DOHH2 (cell line): ENCODE measurements around the gene TSPAN32.

Experiments
- H3F3A ChIP-seq: fragments of 200-600 bp; sonication (generic), shearing (Covaris generic); 2 replicates; pipeline ENCODE4 v1.6.0; 2016; ENCODE audit warnings: antibody characterized with exemption, mild to moderate bottlenecking; ENCODE audit not compliant: control insufficient read depth, insufficient read depth
- H3K27ac ChIP-seq: fragments of 200-600 bp; sonication (generic); 2 replicates; pipeline ENCODE4 v1.5.1; 2014; ENCODE audit warnings: low read depth, mild to moderate bottlenecking, low read length, moderate library complexity
- H3K27me3 ChIP-seq: fragments of 200-600 bp; sonication (generic); 2 replicates; pipeline ENCODE4 v1.6.1; 2014; ENCODE audit warnings: mild to moderate bottlenecking, low read length, mixed read lengths; ENCODE audit not compliant: control insufficient read depth
- H3K36me3 ChIP-seq: fragments of 200-600 bp; sonication (generic); 2 replicates; pipeline ENCODE4 v1.6.1; 2014; ENCODE audit warnings: mild to moderate bottlenecking, low read length, moderate library complexity, mixed read lengths; ENCODE audit not compliant: control insufficient read depth
- H3K4me1 ChIP-seq: fragments of 200-600 bp; sonication (generic); 2 replicates; pipeline ENCODE4 v1.6.1; 2014; ENCODE audit warnings: mild to moderate bottlenecking, low read length, mixed read lengths; ENCODE audit not compliant: control insufficient read depth
- H3K4me2 ChIP-seq: fragments of 200-600 bp; sonication (generic); 2 replicates; pipeline ENCODE4 v1.6.0; 2014; ENCODE audit warnings: mild to moderate bottlenecking, low read length, moderate library complexity
- H3K4me3 ChIP-seq: fragments of 200-600 bp; sonication (generic); 2 replicates; pipeline ENCODE4 v1.5.1; 2014; ENCODE audit warnings: mild to moderate bottlenecking, low read length, mixed read lengths
- H3K79me2 ChIP-seq: fragments of 200-600 bp; sonication (generic); 2 replicates; pipeline ENCODE4 v1.6.1; 2014; ENCODE audit warnings: mild to moderate bottlenecking, low read length, mixed read lengths; ENCODE audit not compliant: control insufficient read depth
- H3K9me2 ChIP-seq: fragments of 200-600 bp; sonication (generic); replicated peaks from 2 replicates; pipeline ENCODE4 v1.6.1; 2014; ENCODE audit warnings: mild to moderate bottlenecking, low read length, mixed read lengths; ENCODE audit not compliant: control insufficient read depth
- H3K9me3 ChIP-seq: fragments of 200-600 bp; sonication (generic); 2 replicates; pipeline ENCODE4 v1.6.1; 2014; ENCODE audit warnings: antibody characterized with exemption, low read length, mixed read lengths; ENCODE audit not compliant: control insufficient read depth, insufficient read depth
- H4K20me1 ChIP-seq: fragments of 200-600 bp; sonication (generic); 2 replicates; pipeline ENCODE4 v1.6.0; 2014; ENCODE audit warnings: low read depth, mild to moderate bottlenecking, antibody characterized with exemption, low read length, moderate library complexity; ENCODE audit not compliant: control insufficient read depth, insufficient read depth
- EZH2phosphoT487 ChIP-seq: fragments of 200-600 bp; sonication (generic); IDR thresholded peaks from 2 replicates; pipeline ENCODE4 v1.6.1; 2017; ENCODE audit warnings: borderline replicate concordance, mild to moderate bottlenecking, antibody characterized with exemption, low read length, moderate library complexity, mixed read lengths
- TF ChIP-seq, protein P1 (sequence below): fragments of 200-600 bp; sonication (generic); IDR thresholded peaks from one replicate; pipeline ENCODE4 v1.5.1; 2014; ENCODE audit warnings: antibody characterized with exemption, mild to moderate bottlenecking, low read depth, low read length; ENCODE audit not compliant: poor library complexity, severe bottlenecking

The TSPAN32 gene

GRCh38 chr11:2305788-2306451, 4.1 kb downstream of the TSPAN32 start:
- Histone ChIP-seq H3K4me3 (peak overlapping the region; percentile 19), H3K9me3 (no peaks in the 10 kb centered on the region), H3K4me1 (peaks cover 46% of the 10 kb centered on the region), H3K9me2 (no peaks in the 10 kb centered on the region), H4K20me1 (no peaks in the 10 kb centered on the region), H3F3A (peaks cover 6% of the 10 kb centered on the region), H3K4me2 (peak overlapping the region; percentile 65), H3K27me3 (no peaks in the 10 kb centered on the region), H3K79me2 (no peaks in the 10 kb centered on the region), H3K27ac (peak overlapping the region; percentile 86), H3K36me3 (no peaks in the 10 kb centered on the region)
- TF ChIP-seq, protein P1, sequence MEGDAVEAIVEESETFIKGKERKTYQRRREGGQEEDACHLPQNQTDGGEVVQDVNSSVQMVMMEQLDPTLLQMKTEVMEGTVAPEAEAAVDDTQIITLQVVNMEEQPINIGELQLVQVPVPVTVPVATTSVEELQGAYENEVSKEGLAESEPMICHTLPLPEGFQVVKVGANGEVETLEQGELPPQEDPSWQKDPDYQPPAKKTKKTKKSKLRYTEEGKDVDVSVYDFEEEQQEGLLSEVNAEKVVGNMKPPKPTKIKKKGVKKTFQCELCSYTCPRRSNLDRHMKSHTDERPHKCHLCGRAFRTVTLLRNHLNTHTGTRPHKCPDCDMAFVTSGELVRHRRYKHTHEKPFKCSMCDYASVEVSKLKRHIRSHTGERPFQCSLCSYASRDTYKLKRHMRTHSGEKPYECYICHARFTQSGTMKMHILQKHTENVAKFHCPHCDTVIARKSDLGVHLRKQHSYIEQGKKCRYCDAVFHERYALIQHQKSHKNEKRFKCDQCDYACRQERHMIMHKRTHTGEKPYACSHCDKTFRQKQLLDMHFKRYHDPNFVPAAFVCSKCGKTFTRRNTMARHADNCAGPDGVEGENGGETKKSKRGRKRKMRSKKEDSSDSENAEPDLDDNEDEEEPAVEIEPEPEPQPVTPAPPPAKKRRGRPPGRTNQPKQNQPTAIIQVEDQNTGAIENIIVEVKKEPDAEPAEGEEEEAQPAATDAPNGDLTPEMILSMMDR: no peak
- TF ChIP-seq EZH2phosphoT487: no peak

DNA sequence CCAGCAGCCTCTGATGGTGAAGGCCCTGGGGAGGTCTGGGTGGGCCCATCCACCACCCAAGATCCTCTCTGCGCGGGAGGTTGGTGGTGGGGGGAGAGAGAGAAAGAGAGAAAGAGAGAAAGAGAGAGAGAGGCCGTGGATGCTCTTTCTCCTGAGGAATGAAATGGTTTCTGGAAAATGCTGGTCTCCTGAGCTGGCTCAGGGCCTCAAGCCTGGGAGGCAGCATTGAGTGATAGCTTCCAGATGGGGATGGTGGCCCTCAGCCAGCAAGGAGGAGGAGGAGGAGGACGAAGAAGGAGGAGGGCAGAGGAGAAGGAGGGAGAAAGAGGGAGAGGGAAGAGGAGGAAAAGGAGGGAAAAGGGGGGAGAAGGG, 4.6 kb downstream of the TSPAN32 start:
- Histone ChIP-seq H3K79me2 (no peaks in the 10 kb centered on the region), H3K4me2 (peak overlapping the region; percentile 65), H3F3A (peaks cover 6% of the 10 kb centered on the region), H3K4me1 (peaks cover 41% of the 10 kb centered on the region), H3K4me3 (peak overlapping the region; percentile 19), H3K9me2 (no peaks in the 10 kb centered on the region), H3K27ac (peak overlapping the region; percentile 86), H4K20me1 (no peaks in the 10 kb centered on the region), H3K9me3 (no peaks in the 10 kb centered on the region), H3K27me3 (no peaks in the 10 kb centered on the region), H3K36me3 (no peaks in the 10 kb centered on the region)
- TF ChIP-seq, protein P1: no peak
- no peak for TF ChIP-seq EZH2phosphoT487

- no peaks in the 10 kb centered on the region for H3K36me3 ChIP-seq
- H3K27me3 ChIP-seq: no peaks in the 10 kb centered on the region
- H3F3A ChIP-seq: peaks cover 6% of the 10 kb centered on the region
- no peaks in the 10 kb centered on the region for H3K9me3 ChIP-seq
- peak overlapping the region; percentile 86 for H3K27ac ChIP-seq
- TF ChIP-seq, protein P1: no peak
- TF ChIP-seq EZH2phosphoT487: no peak
- peak overlapping the region; percentile 65 for H3K4me2 ChIP-seq
- H4K20me1 ChIP-seq: no peaks in the 10 kb centered on the region
- H3K79me2 ChIP-seq: no peaks in the 10 kb centered on the region
- H3K4me1 ChIP-seq: peaks cover 35% of the 10 kb centered on the region
- no peaks in the 10 kb centered on the region for H3K9me2 ChIP-seq
- H3K4me3 ChIP-seq: peak overlapping the region; percentile 32
Measured at GRCh38 chr11:2306877-2307500, 5.2 kb downstream of the TSPAN32 start.
